PFSK-1 (cell line): ENCODE measurements around the gene CELF5.

ENCODE experiments used
- FOXP2 ChIP-seq: optimal IDR thresholded peaks from 2 replicates; pipeline ENCODE3; 2011; ENCODE audit warnings: borderline replicate concordance, control low read depth, inconsistent platforms; ENCODE audit not compliant: insufficient read depth; ENCODE audit errors: extremely low read length, extremely low read depth
- POLR2AphosphoS5 ChIP-seq: IDR thresholded peaks from 2 replicates; pipeline ENCODE4 v1.6.1; 2012; ENCODE audit warnings: low read depth, mild to moderate bottlenecking, control low read depth, low read length, moderate library complexity
- REST ChIP-seq, 2 experiments: IDR thresholded peaks; 2 replicates each; pipeline versions ENCODE4 v1.6.1 to v1.8.0; 2011 to 2012; ENCODE audit warnings: low read depth in 2 of 2, low read length in 2 of 2, control low read depth in 1 of 2, inconsistent platforms in 1 of 2, mild to moderate bottlenecking in 1 of 2, moderate library complexity in 1 of 2; ENCODE audit not compliant: insufficient read depth in 1 of 2
- SIN3A ChIP-seq: IDR thresholded peaks from 2 replicates; pipeline ENCODE4 v1.6.1; 2012; ENCODE audit warnings: mild to moderate bottlenecking, low read length, moderate library complexity, borderline replicate concordance; ENCODE audit not compliant: insufficient read depth
- TAF1 ChIP-seq: IDR thresholded peaks from 2 replicates; pipeline ENCODE4 v1.6.1; 2012; ENCODE audit warnings: low read length, control low read depth, borderline replicate concordance; ENCODE audit not compliant: insufficient read depth

Gene CELF5

GRCh38 chr19:3210347-3211017 lies 14.0 kb upstream of the CELF5 start:
- TF ChIP-seq REST (IDR thresholded peaks at IDR 0.05; ENCODE audit: insufficient read depth in 1 of 2, low read depth in 2 of 2, low read length in 2 of 2) (no peak), TAF1 (no peak), FOXP2 (no peak), SIN3A (no peak), POLR2AphosphoS5 (no peak; the same call in 1 of the 2 replicates)

- TF ChIP-seq POLR2AphosphoS5, result no peak; the same call in 1 of the 2 replicates
- no peak for TF ChIP-seq SIN3A
- TF ChIP-seq TAF1, result no peak
These were observed 13.3 kb upstream of the CELF5 start for GRCh38 chr19:3211191-3211590.

GRCh38 chr19:3213159-3213558 lies 11.3 kb upstream of the CELF5 start:
- TF ChIP-seq SIN3A (no peak), TAF1 (no peak), REST (IDR thresholded peaks at IDR 0.05; ENCODE audit: insufficient read depth in 1 of 2, low read depth in 2 of 2, low read length in 2 of 2) (no peak), FOXP2 (no peak), POLR2AphosphoS5 (no peak)

GRCh38 chr19:3216874-3217273 lies 7.6 kb upstream of the CELF5 start:
- TF ChIP-seq SIN3A (no peak), REST (IDR thresholded peaks at IDR 0.05; ENCODE audit: insufficient read depth in 1 of 2, low read depth in 2 of 2, low read length in 2 of 2) (no peak), FOXP2 (no peak), POLR2AphosphoS5 (no peak), TAF1 (no peak)

- TF ChIP-seq POLR2AphosphoS5 (no peak), TAF1 (no peak), REST (IDR thresholded peaks at IDR 0.05; ENCODE audit: insufficient read depth in 1 of 2, low read depth in 2 of 2, low read length in 2 of 2) (no peak)
These were observed 3.9 kb upstream of the CELF5 start for GRCh38 chr19:3220576-3220975.
